Upper lobe of left lung (tissue), 6 donors: ENCODE results near the gene NPR3. TPM values are rescaled to one million over a fixed set of nuclear protein-coding genes. Genes with fewer than 3 reads are reported as not detected.

ENCODE experiments used
- ATAC-seq, 2 donors: fragments of 200-7000 bp; cut with Tn5 transposase; one replicate each; pipeline ENCODE4 v1.9.1; 2022; ENCODE audit warnings: mild to moderate bottlenecking in 2 of 2, moderate library complexity in 2 of 2; ENCODE audit not compliant: low FRiP score in 2 of 2
- DNase-seq, 2 donors: peaks; one replicate each; pipeline ENCODE4 v3.0.0-alpha.2; 2019 to 2020
- H3K27ac ChIP-seq, 4 donors: fragments of 200-600 bp; sonication (generic); one replicate each; pipeline ENCODE4 v1.5.1; 2016 to 2019
- H3K27me3 ChIP-seq, 4 donors: fragments of 200-600 bp; sonication (generic); one replicate each; pipeline ENCODE4 v1.5.1; 2017 to 2019
- H3K36me3 ChIP-seq, 4 donors: fragments of 200-600 bp; sonication (generic); one replicate each; pipeline ENCODE4 v1.5.1; 2016 to 2019
- H3K4me1 ChIP-seq, 4 donors: fragments of 200-600 bp; sonication (generic); one replicate each; pipeline ENCODE4 v1.5.1; 2018 to 2019
- H3K4me3 ChIP-seq, 4 donors: fragments of 200-600 bp; sonication (generic); one replicate each; pipeline ENCODE4 v1.5.1; 2017 to 2019; ENCODE audit warnings: mild to moderate bottlenecking in 2 of 4, moderate library complexity in 1 of 4
- H3K9me3 ChIP-seq, 4 donors: fragments of 200-600 bp; sonication (generic); one replicate each; pipeline ENCODE4 v1.5.1; 2018 to 2019
- CTCF ChIP-seq, 6 experiments: fragments of 450-650 bp in 4 of 6; fragments of 200-600 bp in 2 of 6; sonication (generic) in 2 of 6; IDR thresholded peaks; one replicate each; pipeline ENCODE4 v1.5.1; 2016 to 2019; ENCODE audit warnings: antibody characterized with exemption in 6 of 6
- EP300 ChIP-seq, 4 donors: sonication (generic); formaldehyde crosslinking; IDR thresholded peaks; one replicate each; pipeline ENCODE4 v1.5.1; 2017; ENCODE audit warnings: antibody characterized with exemption in 4 of 4, control low read depth in 2 of 4
- POLR2A ChIP-seq, 4 donors: fragments of 450-650 bp; IDR thresholded peaks; one replicate each; pipeline ENCODE4 v1.5.1; 2016 to 2017; ENCODE audit warnings: antibody characterized with exemption in 4 of 4, mild to moderate bottlenecking in 2 of 4
- POLR2AphosphoS5 ChIP-seq, 2 donors: sonication (generic); formaldehyde crosslinking; IDR thresholded peaks; one replicate each; pipeline ENCODE4 v1.5.1; 2017; ENCODE audit warnings: antibody characterized with exemption in 2 of 2
- WGBS, 2 donors: methylation state at CpG; one replicate each; pipeline ENCODE4 v1.1.5; 2017 to 2018; 5-methylcytosine and 5-hydroxymethylcytosine counted together
- total RNA-seq, 6 donors: library from RNA; depleted of rRNA in 4 of 6; stranded (reverse); fragments of >200 nt in 4 of 6; gene quantifications; one replicate each; pipeline versions ENCODE4 v1.1.0 to v1.2.1, GENCODE V29; 2016 to 2021
- donor health status: DM: no; HTN: no; CAD: no; lungs with moderate emphysema.
- donor health status: DM: no; HTN: yes; CAD: no; lungs with severe emphysema.

NPR3 gene
- total RNA-seq, 6 donors from 2014 or later = 6.3 to 53.3 (median 29.9) TPM

GRCh38 chr5:32773944-32774343, 62.8 kb downstream of the NPR3 start:
- ATAC-seq (no peak), DNase-seq (no peak)
- H3K27me3 ChIP-seq = no peaks in the 10 kb centered on the region
- H3K36me3 ChIP-seq = no peaks in the 10 kb centered on the region
- H3K4me3 ChIP-seq = no peak overlapping the region
- H3K9me3 ChIP-seq = no peaks in the 10 kb centered on the region
- no peak for TF ChIP-seq POLR2A (IDR thresholded peaks at IDR 0.05)
- no peak for TF ChIP-seq POLR2AphosphoS5 (IDR thresholded peaks at IDR 0.05)
- TF ChIP-seq EP300 (IDR thresholded peaks at IDR 0.05) = no peak
- TF ChIP-seq CTCF (IDR thresholded peaks at IDR 0.05) = no peak
- H3K4me1 ChIP-seq = peaks cover 0 to 1% (median 0%) of the 10 kb centered on the region in 4 donors
- no peak overlapping the region for H3K27ac ChIP-seq
- 88 to 91% methylated on average over 1 of the region's 1 CpG for WGBS, 2 donors

GRCh38 chr5:32776200-32776599, 65.1 kb downstream of the NPR3 start:
- no peak for ATAC-seq
- Histone ChIP-seq H3K36me3 (no peaks in the 10 kb centered on the region), H3K27me3 (no peaks in the 10 kb centered on the region), H3K9me3 (no peaks in the 10 kb centered on the region), H3K27ac (no peak overlapping the region), H3K4me1 (no peaks in the 10 kb centered on the region), H3K4me3 (no peak overlapping the region)
- DNase-seq = no peak
- TF ChIP-seq CTCF (IDR thresholded peaks at IDR 0.05) = no peak
- TF ChIP-seq POLR2AphosphoS5 (IDR thresholded peaks at IDR 0.05) = no peak
- TF ChIP-seq POLR2A (IDR thresholded peaks at IDR 0.05) = no peak
- no peak for TF ChIP-seq EP300 (IDR thresholded peaks at IDR 0.05)

- Histone ChIP-seq H3K27ac (no peak overlapping the region), H3K27me3 (no peaks in the 10 kb centered on the region), H3K4me3 (no peak overlapping the region), H3K36me3 (peaks cover 0 to 2% (median 0%) of the 10 kb centered on the region in 4 donors), H3K9me3 (no peaks in the 10 kb centered on the region), H3K4me1 (no peaks in the 10 kb centered on the region)
- no peak for DNase-seq
- no peak for TF ChIP-seq CTCF (IDR thresholded peaks at IDR 0.05)
- WGBS, 2 donors = 79 to 92% methylated on average over 2 of the region's 2 CpGs
- no peak for ATAC-seq
These were observed 66.1 kb downstream of the NPR3 start for GRCh38 chr5:32777222-32777621.

- H3K36me3 ChIP-seq = peaks cover 0 to 5% (median 0%) of the 10 kb centered on the region in 4 donors
- no peak overlapping the region for H3K4me3 ChIP-seq
- TF ChIP-seq POLR2A (IDR thresholded peaks at IDR 0.05) = no peak
- TF ChIP-seq EP300 (IDR thresholded peaks at IDR 0.05) = no peak
- TF ChIP-seq POLR2AphosphoS5 (IDR thresholded peaks at IDR 0.05) = no peak
- TF ChIP-seq CTCF (IDR thresholded peaks at IDR 0.05) = no peak
- WGBS, 2 donors = 87 to 100% methylated on average over 2 of the region's 2 CpGs
- H3K9me3 ChIP-seq = no peaks in the 10 kb centered on the region
- H3K27me3 ChIP-seq = no peaks in the 10 kb centered on the region
- ATAC-seq = no peak
- DNase-seq = no peak
- no peaks in the 10 kb centered on the region for H3K4me1 ChIP-seq
- no peak overlapping the region for H3K27ac ChIP-seq
These were observed 66.6 kb downstream of the NPR3 start for GRCh38 chr5:32777733-32778132.

GRCh38 chr5:32778403-32778802, 67.3 kb downstream of the NPR3 start:
- TF ChIP-seq POLR2A (IDR thresholded peaks at IDR 0.05) (no peak), POLR2AphosphoS5 (IDR thresholded peaks at IDR 0.05) (no peak)

More at GRCh38 chr5:32778403-32778802, 67.3 kb downstream of the NPR3 start:
- DNase-seq = no peak
- Histone ChIP-seq H3K36me3 (peaks cover 0 to 5% (median 0%) of the 10 kb centered on the region in 4 donors), H3K4me1 (no peaks in the 10 kb centered on the region), H3K9me3 (no peaks in the 10 kb centered on the region), H3K27ac (no peak overlapping the region), H3K4me3 (no peak overlapping the region), H3K27me3 (no peaks in the 10 kb centered on the region)
- ATAC-seq = no peak
- WGBS, 2 donors = 89 to 91% methylated on average over 2 of the region's 2 CpGs
